ENCODE results near the gene SNRPB2.

DNA sequence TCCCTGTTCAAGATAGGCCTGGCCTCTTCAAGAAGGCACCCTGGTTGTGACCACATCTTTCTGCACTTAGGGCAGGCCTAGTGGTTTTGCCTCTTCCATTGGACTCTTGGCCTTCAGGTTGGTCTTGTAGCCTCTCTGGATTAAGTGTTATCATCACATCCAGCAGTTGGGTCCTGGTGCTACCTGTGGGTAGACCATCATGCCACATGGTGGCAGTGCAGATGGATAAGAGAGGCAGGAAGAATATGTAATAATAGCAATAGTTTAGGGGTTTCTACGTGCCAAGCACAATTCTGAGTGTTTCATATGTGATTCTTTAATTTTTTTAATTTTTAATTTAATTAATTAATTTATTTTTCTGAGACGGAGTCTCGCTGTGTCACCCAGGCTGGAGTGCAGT lies 28.5 kb upstream of the SNRPB2 start:
- TF ChIP-seq, protein P1, sequence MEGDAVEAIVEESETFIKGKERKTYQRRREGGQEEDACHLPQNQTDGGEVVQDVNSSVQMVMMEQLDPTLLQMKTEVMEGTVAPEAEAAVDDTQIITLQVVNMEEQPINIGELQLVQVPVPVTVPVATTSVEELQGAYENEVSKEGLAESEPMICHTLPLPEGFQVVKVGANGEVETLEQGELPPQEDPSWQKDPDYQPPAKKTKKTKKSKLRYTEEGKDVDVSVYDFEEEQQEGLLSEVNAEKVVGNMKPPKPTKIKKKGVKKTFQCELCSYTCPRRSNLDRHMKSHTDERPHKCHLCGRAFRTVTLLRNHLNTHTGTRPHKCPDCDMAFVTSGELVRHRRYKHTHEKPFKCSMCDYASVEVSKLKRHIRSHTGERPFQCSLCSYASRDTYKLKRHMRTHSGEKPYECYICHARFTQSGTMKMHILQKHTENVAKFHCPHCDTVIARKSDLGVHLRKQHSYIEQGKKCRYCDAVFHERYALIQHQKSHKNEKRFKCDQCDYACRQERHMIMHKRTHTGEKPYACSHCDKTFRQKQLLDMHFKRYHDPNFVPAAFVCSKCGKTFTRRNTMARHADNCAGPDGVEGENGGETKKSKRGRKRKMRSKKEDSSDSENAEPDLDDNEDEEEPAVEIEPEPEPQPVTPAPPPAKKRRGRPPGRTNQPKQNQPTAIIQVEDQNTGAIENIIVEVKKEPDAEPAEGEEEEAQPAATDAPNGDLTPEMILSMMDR (IDR thresholded peaks at IDR 0.05): no peak
- TF ChIP-seq POLR2A (IDR thresholded peaks at IDR 0.05): no peak
